ENCODE results near the gene SMAD7. TPM values are rescaled to one million over a fixed set of nuclear protein-coding genes. Genes with fewer than 3 reads are reported as not detected.
"Not testable (repeated sequence)": the region's sequence is repeated elsewhere in the genome, so short reads cannot be mapped to it uniquely, and the experiment has no call there.

Gene SMAD7
- total RNA-seq, 1 donor from 2014 or later, result 17.7 TPM

DNA sequence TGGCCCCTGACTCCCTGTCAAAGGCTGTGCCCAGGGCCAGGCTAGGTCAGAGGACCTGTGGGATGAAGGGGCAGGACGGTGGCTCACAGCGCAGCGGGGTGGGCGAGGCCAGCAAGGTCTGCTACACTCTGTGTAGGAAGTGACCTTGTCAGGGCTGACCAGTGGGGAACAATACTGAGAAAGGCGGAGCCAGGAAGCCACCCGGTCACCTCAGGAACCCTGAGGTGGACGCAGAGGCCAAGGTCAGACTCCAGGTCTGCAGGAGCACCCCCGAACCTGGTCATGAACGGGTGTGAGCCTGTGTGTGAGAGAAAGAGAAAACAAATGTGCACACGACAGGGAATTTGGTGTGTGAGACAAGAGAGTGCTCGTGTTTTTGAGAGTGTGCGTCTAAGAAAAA lies 72.3 kb downstream of the SMAD7 start:
- DNase-seq, result no peak

DNA sequence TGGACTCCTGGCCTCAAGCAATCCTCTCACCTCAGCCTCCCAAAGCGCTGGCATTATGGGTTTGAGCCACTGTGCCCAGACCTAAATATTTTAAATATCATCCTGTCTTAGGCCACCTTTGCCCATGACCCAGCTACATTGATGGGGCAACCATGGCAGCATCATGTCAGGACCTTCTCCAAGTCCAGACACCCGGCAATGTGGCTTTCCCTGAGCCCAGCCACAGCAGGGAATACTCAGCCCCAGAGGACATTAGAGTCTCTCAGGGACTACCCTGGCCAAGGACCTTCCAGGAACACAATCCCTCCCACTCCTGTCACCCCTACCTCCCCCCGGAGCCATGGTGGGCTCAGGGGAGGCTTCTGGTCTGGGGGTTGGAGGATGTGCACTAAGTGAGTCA lies 72.8 kb downstream of the SMAD7 start:
- DNase-seq, result no peak

DNA sequence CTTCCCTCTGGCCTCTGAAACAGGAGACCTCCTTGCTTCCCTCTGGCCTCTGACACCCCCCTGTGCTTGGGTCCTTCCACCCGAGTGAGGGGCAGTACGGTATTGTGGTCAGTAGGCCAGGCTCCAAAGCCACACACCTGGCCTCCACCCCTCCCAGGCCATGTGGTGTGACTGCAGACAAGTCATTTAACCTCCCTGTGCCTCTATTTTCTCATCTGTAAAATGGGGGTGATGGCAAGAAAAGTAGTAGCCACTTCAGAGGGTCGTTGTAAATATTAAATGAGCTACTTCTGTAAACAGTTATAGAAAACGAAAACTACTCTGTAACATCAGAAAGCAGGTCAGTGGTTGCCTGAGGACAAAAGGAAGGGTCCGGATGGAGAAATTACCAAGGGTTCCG lies 74.2 kb downstream of the SMAD7 start:
- no peak for DNase-seq

DNA sequence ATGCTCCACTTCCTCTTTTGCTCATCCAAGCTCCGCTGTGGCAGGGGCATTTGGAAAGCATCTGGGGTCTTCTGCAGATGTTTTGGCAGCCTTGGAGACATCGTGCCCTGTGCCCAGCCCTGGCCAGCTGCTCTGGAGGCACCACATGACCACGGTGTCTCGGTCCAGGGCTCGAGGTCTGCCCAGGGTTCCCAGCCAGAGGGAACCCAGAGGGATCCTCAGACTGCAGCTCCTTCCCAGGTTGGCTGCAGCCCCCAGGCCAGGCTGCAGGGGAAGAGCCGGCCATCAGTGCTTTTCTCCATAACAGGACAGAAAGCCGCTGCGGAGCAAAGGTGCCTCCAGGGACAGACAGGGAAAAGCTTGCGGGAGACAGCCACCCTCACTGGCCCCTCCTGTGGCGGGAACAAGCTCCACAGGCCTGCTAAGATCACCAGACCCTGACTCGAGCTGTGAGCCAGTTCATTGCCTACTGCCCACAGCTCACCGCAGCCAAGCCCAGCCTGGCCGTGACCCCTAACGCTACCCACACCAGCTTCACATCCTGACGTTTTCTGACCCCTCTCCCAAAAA lies 74.7 kb downstream of the SMAD7 start:
- peak; percentile 60 for DNase-seq

DNA sequence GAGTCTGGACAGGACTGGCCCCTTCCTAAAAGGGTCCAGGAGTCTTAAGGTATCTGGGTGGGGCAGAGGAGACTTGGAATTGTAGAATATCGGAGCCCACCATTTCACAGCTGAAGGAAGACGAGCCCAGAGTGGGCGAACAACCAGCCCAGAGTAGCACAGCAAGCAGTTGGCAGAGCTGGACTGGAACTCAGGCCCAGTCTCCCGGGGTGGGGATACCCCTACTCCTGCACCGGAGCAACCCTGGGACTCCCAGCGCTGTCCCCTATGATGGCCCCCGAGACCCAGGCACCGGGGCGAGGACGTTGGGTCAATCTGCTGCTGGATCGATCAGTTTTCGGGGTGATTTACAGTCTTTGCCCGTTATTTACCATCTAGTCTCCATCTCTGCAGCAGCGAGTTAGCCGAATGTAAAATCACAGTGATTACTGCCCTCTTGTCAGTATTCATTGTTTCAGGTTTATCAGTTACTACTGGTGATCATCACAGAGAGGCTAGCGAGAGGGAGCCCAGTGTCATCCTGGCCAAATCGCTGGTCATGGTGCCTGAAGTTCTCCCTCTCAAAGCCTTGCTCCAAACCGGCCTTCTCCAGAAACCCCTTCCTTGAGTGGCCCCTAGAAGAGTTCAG lies 75.3 kb downstream of the SMAD7 start:
- no peak for DNase-seq

DNA sequence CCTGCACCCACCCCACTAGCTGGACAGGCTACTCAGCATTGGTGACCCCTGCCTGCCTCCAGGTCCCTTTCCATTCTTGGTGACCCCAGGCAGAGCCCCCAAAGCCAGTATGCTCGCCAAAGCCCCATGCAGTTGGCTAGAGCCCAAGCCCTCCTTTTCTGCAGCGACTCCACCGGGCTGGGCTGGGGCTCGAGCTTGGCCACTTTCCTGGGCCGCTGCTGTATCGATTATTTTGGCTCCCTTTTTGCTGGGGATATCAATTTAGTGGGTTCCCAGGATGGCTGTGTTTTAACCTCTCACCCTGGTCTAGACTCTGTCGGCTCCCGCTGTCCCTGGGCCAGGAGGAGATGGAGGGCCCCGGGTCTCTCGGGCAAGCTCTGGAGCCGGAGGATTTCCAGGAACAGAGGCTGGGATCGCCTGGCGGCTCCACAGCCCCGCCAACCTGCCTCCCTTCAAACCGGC lies 76.0 kb downstream of the SMAD7 start:
- DNase-seq, result no peak

DNA sequence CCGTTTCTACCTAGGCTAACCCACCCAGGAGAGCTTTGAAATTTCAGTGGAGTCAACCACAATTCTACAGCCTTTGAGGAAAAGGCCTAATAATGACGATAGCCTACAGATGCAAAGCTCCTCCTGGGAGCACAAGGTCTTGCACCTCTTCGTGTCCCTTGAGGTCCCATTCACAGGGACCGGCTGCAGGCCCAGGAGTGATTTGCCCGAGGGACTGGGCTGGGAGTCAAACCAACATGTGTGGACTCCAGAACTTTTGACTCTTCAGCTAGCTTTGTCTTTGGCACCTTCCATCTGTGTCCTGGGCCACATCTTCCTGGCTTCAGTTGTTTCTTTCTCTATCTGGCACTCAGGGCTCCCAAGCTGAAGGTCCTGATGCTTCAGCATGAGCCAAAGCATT lies 76.5 kb downstream of the SMAD7 start:
- no peak for DNase-seq

DNA sequence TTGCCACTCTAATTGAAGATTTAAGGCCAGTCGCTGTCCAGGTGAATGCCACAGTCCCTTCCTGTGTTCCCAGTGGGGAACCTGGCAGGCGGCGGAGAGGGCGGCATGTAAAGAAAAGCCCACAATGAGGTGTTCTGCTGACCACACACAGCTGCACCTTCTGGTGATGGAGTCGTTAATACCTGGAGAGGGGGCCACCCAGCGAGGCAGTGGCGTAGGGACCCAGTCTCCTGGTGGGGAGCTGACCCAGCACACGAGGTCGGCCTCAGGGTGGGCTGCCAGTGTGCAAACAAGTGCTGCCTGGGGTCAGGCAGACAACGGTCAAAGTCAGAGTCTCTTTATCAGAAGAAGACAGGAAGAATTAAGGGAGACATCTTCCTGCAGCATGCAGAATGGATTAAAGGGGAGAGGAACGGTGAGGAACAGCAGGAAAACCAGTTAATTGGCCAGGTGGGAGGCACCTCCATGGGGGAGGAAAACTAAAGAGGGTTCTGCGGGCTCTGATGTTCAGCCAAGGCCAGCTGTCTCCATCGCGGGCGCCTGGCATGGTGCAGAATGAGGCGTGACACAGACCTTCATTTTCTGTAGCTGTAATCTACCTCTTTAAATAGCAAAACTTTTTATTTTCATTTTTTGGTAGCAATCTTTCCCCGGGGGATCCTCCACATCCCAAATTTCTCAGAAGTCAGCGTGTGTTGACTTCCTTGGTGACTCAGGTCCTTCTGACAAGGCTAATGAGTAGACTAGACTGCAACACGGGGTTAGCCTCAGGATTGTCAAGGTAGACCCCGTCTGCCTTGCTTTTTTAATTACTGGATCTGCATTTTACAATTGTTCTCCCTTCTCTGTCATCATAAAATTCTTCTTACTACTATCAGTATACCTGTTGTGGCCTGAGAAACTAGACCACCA lies 78.3 kb downstream of the SMAD7 start:
- DNase-seq, result no peak

DNA sequence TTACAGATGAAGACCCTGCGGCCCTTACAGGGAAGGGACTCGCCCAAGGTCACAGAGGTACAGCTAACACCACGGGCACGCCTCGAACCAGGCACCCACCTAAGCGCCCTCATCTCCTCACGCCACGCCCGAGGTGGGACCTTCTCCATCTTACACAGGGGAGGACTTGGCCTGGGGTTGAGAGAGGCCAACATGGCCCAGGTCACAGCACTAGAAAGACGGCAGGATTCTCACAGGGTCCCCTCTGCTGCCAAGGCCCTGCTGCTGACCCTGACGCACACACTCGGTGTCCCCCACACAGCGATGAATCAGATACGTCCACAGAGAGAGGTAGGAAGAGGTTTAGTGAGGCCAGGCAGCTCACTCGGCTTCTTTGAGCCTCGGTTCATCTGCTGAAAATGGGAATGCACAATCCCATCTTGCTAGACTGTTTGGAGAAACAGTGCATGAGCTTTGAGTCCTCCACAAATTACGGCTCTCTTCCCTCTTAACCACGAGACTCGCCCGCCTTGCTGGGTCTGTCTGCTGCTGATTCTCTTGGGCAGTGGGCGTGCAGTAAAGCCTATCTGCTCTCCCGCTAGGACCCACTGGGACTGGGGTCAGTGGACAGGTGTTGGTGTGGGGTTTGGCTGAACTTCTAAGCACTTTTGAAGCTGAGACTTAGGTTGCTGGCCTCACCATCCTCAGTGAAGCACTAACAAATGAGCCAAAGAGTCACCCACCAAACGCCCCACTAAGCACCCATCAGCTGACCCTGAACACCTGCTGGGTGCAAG lies 79.2 kb downstream of the SMAD7 start:
- DNase-seq, result no peak

DNA sequence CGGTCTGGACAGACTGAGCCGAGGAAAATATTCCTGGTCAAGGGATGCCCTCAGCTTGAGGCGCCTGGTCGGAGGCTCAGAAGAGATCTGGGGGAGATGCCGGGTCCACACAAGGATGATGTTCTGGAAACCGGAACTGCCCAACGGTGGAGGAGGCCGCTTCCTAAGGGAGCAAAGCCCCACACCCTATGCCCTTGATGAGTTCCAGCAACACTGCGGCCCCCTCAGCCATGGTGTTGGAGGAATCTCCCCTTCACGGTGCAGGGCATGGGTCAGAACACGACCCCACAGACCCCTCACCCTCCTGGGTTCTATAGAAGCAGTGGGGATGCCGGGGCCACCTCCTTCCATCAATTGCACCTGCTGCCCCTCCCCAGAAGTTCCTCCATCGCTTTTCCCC lies 79.8 kb downstream of the SMAD7 start:
- DNase-seq, result not testable (repeated sequence)
